Measurements from ENCODE around the gene CATSPERE.

The CATSPERE gene

DNA sequence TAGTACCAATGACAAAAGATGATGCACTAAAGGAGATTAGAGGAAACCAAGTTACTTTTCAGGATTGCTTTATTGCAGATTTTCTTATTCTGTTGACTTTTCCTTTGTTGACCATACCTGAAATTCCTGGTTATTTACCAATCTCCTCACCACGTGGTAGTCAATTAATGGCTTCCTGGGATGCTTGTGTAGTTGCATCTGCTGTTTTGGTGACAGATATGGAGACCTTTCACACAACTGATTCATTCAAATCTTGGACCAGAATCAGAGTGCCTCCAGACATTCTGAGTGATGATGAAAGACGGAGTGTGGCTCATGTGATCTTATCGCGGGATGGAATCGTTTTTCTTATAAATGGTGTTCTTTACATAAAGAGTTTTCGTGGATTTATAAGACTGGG lies 91.3 kb downstream of the CATSPERE start:
- H3K4me1 ChIP-seq (ENCODE audit: low read length), result no peaks in the 10 kb centered on the region
- H3K36me3 ChIP-seq (replicated peaks; ENCODE audit: insufficient read depth, low read length), result no peaks in the 10 kb centered on the region
- no peaks in the 10 kb centered on the region for H3K27me3 ChIP-seq (replicated peaks; ENCODE audit: insufficient read depth, low read length)
- no peak overlapping the region for H2AFZ ChIP-seq (ENCODE audit: low read length)
- H3K4me2 ChIP-seq (ENCODE audit: low read depth, low read length), result no peak overlapping the region
- H4K20me1 ChIP-seq (ENCODE audit: insufficient read depth, low read length), result no peaks in the 10 kb centered on the region
- no peaks in the 10 kb centered on the region for H3K9me3 ChIP-seq (replicated peaks; ENCODE audit: insufficient read depth, low read length)
- no peaks in the 10 kb centered on the region for H3K9me2 ChIP-seq (replicated peaks; ENCODE audit: insufficient read depth, low read length)
- no peaks in the 10 kb centered on the region for H3F3A ChIP-seq (ENCODE audit: insufficient read depth, low read length)
- H3K9ac ChIP-seq (ENCODE audit: low read length), result no peak overlapping the region
- no peak for DNase-seq
- H3K79me2 ChIP-seq (ENCODE audit: low read length), result no peaks in the 10 kb centered on the region
- no peak overlapping the region for H3K27ac ChIP-seq (ENCODE audit: low read length)
- H3K4me3 ChIP-seq (ENCODE audit: low read length), result no peak overlapping the region
- TF ChIP-seq EZH2 (optimal IDR thresholded peaks at IDR 0.05; ENCODE audit: low read depth, low read length) (no peak), EZH2phosphoT487 (IDR thresholded peaks at IDR 0.05; ENCODE audit: low read length) (no peak), CTCF (IDR thresholded peaks at IDR 0.05; ENCODE audit: low read length) (no peak)

DNA sequence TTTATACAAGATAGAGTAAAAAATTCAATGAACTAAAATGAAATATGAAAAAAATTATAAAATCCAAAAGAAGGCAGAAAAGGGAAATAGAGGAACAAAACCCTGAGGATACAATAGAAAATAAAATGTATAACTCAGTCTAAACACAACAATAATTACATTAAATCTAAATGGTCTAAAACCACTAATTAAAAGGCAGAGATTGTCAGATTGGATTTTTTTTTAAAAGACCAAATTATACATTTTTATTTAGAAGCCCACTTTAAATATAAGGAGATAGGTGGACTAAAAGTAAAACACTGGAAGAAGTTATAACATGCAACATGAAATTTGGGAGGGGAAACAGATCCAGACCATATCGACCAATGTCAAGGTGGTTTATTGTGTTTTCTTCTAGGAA lies 95.2 kb downstream of the CATSPERE start:
- H4K20me1 ChIP-seq (ENCODE audit: insufficient read depth, low read length), result no peaks in the 10 kb centered on the region
- H3K9ac ChIP-seq (ENCODE audit: low read length), result no peak overlapping the region
- H3K4me3 ChIP-seq (ENCODE audit: low read length), result no peak overlapping the region
- no peaks in the 10 kb centered on the region for H3K27me3 ChIP-seq (replicated peaks; ENCODE audit: insufficient read depth, low read length)
- DNase-seq, result no peak
- H3K36me3 ChIP-seq (replicated peaks; ENCODE audit: insufficient read depth, low read length), result no peaks in the 10 kb centered on the region
- no peak overlapping the region for H3K27ac ChIP-seq (ENCODE audit: low read length)
- no peaks in the 10 kb centered on the region for H3K9me3 ChIP-seq (replicated peaks; ENCODE audit: insufficient read depth, low read length)
- H3K4me2 ChIP-seq (ENCODE audit: low read depth, low read length), result no peak overlapping the region
- H2AFZ ChIP-seq (ENCODE audit: low read length), result no peak overlapping the region
- H3F3A ChIP-seq (ENCODE audit: insufficient read depth, low read length), result no peaks in the 10 kb centered on the region
- no peaks in the 10 kb centered on the region for H3K9me2 ChIP-seq (replicated peaks; ENCODE audit: insufficient read depth, low read length)
- no peaks in the 10 kb centered on the region for H3K79me2 ChIP-seq (ENCODE audit: low read length)
- no peaks in the 10 kb centered on the region for H3K4me1 ChIP-seq (ENCODE audit: low read length)
- TF ChIP-seq EZH2 (optimal IDR thresholded peaks at IDR 0.05; ENCODE audit: low read depth, low read length), result no peak
- no peak for TF ChIP-seq EZH2phosphoT487 (IDR thresholded peaks at IDR 0.05; ENCODE audit: low read length)
- TF ChIP-seq CTCF (IDR thresholded peaks at IDR 0.05; ENCODE audit: low read length), result no peak

DNA sequence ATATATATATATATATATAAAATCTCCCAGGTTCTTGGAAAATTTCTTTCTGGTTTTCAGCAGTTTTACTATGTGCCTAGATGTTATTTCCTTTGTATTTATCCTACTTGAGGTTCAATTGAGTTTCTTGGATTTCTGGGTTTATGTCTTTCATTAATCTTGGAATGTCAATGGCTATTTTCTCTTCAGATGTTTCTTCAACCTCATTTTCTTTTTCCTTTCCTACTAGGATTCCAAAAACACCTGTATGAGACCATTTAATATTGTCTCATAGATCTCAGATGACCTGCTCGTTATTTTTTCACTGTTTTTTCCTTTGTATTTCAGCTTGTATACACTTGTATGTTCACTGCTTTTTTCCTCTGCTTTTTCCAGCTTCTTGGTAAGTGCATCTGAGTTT lies 96.5 kb downstream of the CATSPERE start:
- H3K27ac ChIP-seq (ENCODE audit: low read length), result no peak overlapping the region

More for the DNA sequence above, 96.5 kb downstream of the CATSPERE start:
- Histone ChIP-seq H3F3A (ENCODE audit: insufficient read depth, low read length) (no peaks in the 10 kb centered on the region), H3K4me1 (ENCODE audit: low read length) (no peaks in the 10 kb centered on the region), H2AFZ (ENCODE audit: low read length) (no peak overlapping the region), H3K27me3 (replicated peaks; ENCODE audit: insufficient read depth, low read length) (no peaks in the 10 kb centered on the region), H3K9me3 (replicated peaks; ENCODE audit: insufficient read depth, low read length) (no peaks in the 10 kb centered on the region), H3K4me2 (ENCODE audit: low read depth, low read length) (no peak overlapping the region), H3K4me3 (ENCODE audit: low read length) (no peak overlapping the region), H3K36me3 (replicated peaks; ENCODE audit: insufficient read depth, low read length) (no peaks in the 10 kb centered on the region), H3K79me2 (ENCODE audit: low read length) (no peaks in the 10 kb centered on the region), H3K9me2 (replicated peaks; ENCODE audit: insufficient read depth, low read length) (no peaks in the 10 kb centered on the region), H3K9ac (ENCODE audit: low read length) (no peak overlapping the region), H4K20me1 (ENCODE audit: insufficient read depth, low read length) (no peaks in the 10 kb centered on the region)
- DNase-seq, result no peak
- no peak for TF ChIP-seq EZH2 (optimal IDR thresholded peaks at IDR 0.05; ENCODE audit: low read depth, low read length)
- TF ChIP-seq CTCF (IDR thresholded peaks at IDR 0.05; ENCODE audit: low read length), result no peak
- TF ChIP-seq EZH2phosphoT487 (IDR thresholded peaks at IDR 0.05; ENCODE audit: low read length), result no peak

Measured in MM.1S (cell line).